IMR-90 (cell line): ENCODE data around the gene GALNT7. TPM values are rescaled to one million over a fixed set of nuclear protein-coding genes. Genes with fewer than 3 reads are reported as not detected.

Source experiments
- ATAC-seq: fragments of 200-7000 bp; cut with Tn5 transposase; 2 replicates; pipeline ENCODE4 v1.9.1; 2020; ENCODE audit warnings: low read depth, mild to moderate bottlenecking, moderate library complexity
- BruUV-seq: library from RNA; stranded (reverse); fragments of 400-500 nt; replicated peaks from 2 replicates; lab custom pipeline; 2021; lab: Mats Ljungman, UMichigan
- CTCF ChIA-PET: fragments of 300-600 bp; formaldehyde crosslinking; extraction: SDS; loops from one replicate; lab custom pipeline; 2021; ENCODE audit warnings: antibody characterized with exemption; lab: Yijun Ruan, JAX
- POLR2A ChIA-PET: fragments of 300-600 bp; sonication (Branson Sonifier 250); formaldehyde crosslinking; loops from one replicate; lab custom pipeline; 2022; ENCODE audit warnings: antibody characterized with exemption; ENCODE audit not compliant: unreplicated experiment; lab: Charles Lee
- DNase-seq: peaks from one replicate; pipeline ENCODE4 v3.0.0; 2013
- H2AFZ ChIP-seq: replicated peaks from 2 replicates; pipeline ENCODE3; 2013; ENCODE audit warnings: low read length, mild to moderate bottlenecking; ENCODE audit not compliant: poor library complexity
- H2AK5ac ChIP-seq: 2 replicates; pipeline ENCODE4 v1.6.1; 2013; ENCODE audit warnings: low read depth, low read length, inconsistent platforms
- H2AK9ac ChIP-seq: replicated peaks from 2 replicates; pipeline ENCODE3; 2013; ENCODE audit warnings: mild to moderate bottlenecking, low read depth, low read length, moderate library complexity; ENCODE audit not compliant: poor library complexity
- H2BK120ac ChIP-seq: 2 replicates; pipeline ENCODE4 v1.6.1; 2013; ENCODE audit warnings: low read depth, low read length, inconsistent platforms
- H2BK15ac ChIP-seq: 3 replicates; pipeline ENCODE4 v1.6.1; 2013; ENCODE audit warnings: low read depth, low read length, inconsistent platforms
- H2BK20ac ChIP-seq: 2 replicates; pipeline ENCODE4 v1.6.1; 2013; ENCODE audit warnings: low read depth, mild to moderate bottlenecking, inconsistent platforms, low read length, moderate library complexity
- H2BK5ac ChIP-seq: 2 replicates; pipeline ENCODE4 v1.6.1; 2013; ENCODE audit warnings: mild to moderate bottlenecking, low read depth, low read length, inconsistent platforms; ENCODE audit not compliant: poor library complexity, severe bottlenecking
- H3K14ac ChIP-seq: replicated peaks from 2 replicates; pipeline ENCODE4 v1.6.1; 2013; ENCODE audit warnings: low read depth, low read length, inconsistent platforms
- H3K18ac ChIP-seq: 2 replicates; pipeline ENCODE4 v1.6.1; 2013; ENCODE audit warnings: low read depth, low read length, control low read depth
- H3K23ac ChIP-seq: 2 replicates; pipeline ENCODE4 v1.6.1; 2013; ENCODE audit warnings: low read depth, low read length, inconsistent platforms
- H3K27ac ChIP-seq: 2 replicates; pipeline ENCODE4 v1.5.1; 2013; ENCODE audit warnings: mild to moderate bottlenecking, control low read depth, low read length; ENCODE audit not compliant: insufficient read depth
- H3K27me3 ChIP-seq: 2 replicates; pipeline ENCODE4 v1.6.1; 2013; ENCODE audit warnings: low read length; ENCODE audit not compliant: control insufficient read depth, insufficient read depth
- H3K36me3 ChIP-seq: 2 replicates; pipeline ENCODE4 v1.6.1; 2013; ENCODE audit warnings: low read length, mixed read lengths; ENCODE audit not compliant: control insufficient read depth, insufficient read depth
- H3K4ac ChIP-seq: 2 replicates; pipeline ENCODE4 v1.6.1; 2013; ENCODE audit warnings: low read depth, low read length, inconsistent platforms
- H3K4me1 ChIP-seq: 2 replicates; pipeline ENCODE4 v1.6.1; 2013; ENCODE audit warnings: low read length, mixed read lengths; ENCODE audit not compliant: control insufficient read depth, insufficient read depth
- H3K4me2 ChIP-seq: 2 replicates; pipeline ENCODE4 v1.6.1; 2013; ENCODE audit warnings: low read depth, mild to moderate bottlenecking, control low read depth, low read length, moderate library complexity
- H3K4me3 ChIP-seq: 2 replicates; pipeline ENCODE4 v1.5.1; 2013; ENCODE audit warnings: low read depth, mild to moderate bottlenecking, control low read depth, low read length, moderate library complexity; ENCODE audit not compliant: insufficient read depth
- H3K56ac ChIP-seq: 2 replicates; pipeline ENCODE4 v1.6.1; 2013; ENCODE audit warnings: low read length, inconsistent platforms; ENCODE audit not compliant: insufficient read depth; ENCODE audit errors: extremely low read depth
- H3K79me1 ChIP-seq, 2 experiments: 2 replicates each; pipeline ENCODE4 v1.6.1; 2013; ENCODE audit warnings: low read length in 2 of 2, inconsistent platforms in 1 of 2, low read depth in 1 of 2
- H3K9ac ChIP-seq: 2 replicates; pipeline ENCODE4 v1.6.1; 2013; ENCODE audit warnings: low read depth, low read length, control low read depth
- H3K9me1 ChIP-seq: 2 replicates; pipeline ENCODE4 v1.6.1; 2013; ENCODE audit warnings: low read length, inconsistent platforms; ENCODE audit not compliant: insufficient read depth
- H3K9me3 ChIP-seq: 2 replicates; pipeline ENCODE4 v1.6.1; 2013; ENCODE audit warnings: low read length; ENCODE audit not compliant: control insufficient read depth, insufficient read depth
- H4K20me1 ChIP-seq: 2 replicates; pipeline ENCODE4 v1.6.1; 2013; ENCODE audit warnings: low read length, inconsistent platforms; ENCODE audit not compliant: insufficient read depth
- H4K5ac ChIP-seq: 2 replicates; pipeline ENCODE4 v1.6.1; 2013; ENCODE audit warnings: mild to moderate bottlenecking, low read depth, low read length, control low read depth
- H4K8ac ChIP-seq, 2 experiments: 2 replicates each; pipeline ENCODE4 v1.6.1; 2013; ENCODE audit warnings: low read depth in 2 of 2, low read length in 2 of 2, control low read depth in 1 of 2, inconsistent platforms in 1 of 2
- H4K91ac ChIP-seq: 2 replicates; pipeline ENCODE4 v1.6.1; 2013; ENCODE audit warnings: low read depth, low read length, inconsistent platforms; ENCODE audit not compliant: insufficient read depth
- BHLHE40 ChIP-seq: fragments of 150-350 bp; IDR thresholded peaks from 2 replicates; pipeline ENCODE4 v1.6.1; 2016; ENCODE audit warnings: mild to moderate bottlenecking, low read depth, low read length
- CEBPB ChIP-seq: IDR thresholded peaks from 2 replicates; pipeline ENCODE4 v1.6.1; 2012; ENCODE audit warnings: low read depth, low read length, improper control_type of control experiment
- CHD1 ChIP-seq: IDR thresholded peaks from 2 replicates; pipeline ENCODE4 v1.6.1; 2012; ENCODE audit warnings: low read depth, low read length, improper control_type of control experiment
- FOS ChIP-seq: fragments of 150-350 bp; IDR thresholded peaks from 2 replicates; pipeline ENCODE4 v1.6.1; 2016; ENCODE audit warnings: low read depth, low read length
- MAFK ChIP-seq: IDR thresholded peaks from 2 replicates; pipeline ENCODE4 v1.6.1; 2012; ENCODE audit warnings: low read depth, low read length, improper control_type of control experiment
- MAZ ChIP-seq: IDR thresholded peaks from 2 replicates; pipeline ENCODE4 v1.6.1; 2012; ENCODE audit warnings: low read depth, mild to moderate bottlenecking, low read length, improper control_type of control experiment, moderate library complexity, borderline replicate concordance
- MXI1 ChIP-seq: IDR thresholded peaks from 2 replicates; pipeline ENCODE4 v1.6.1; 2012; ENCODE audit warnings: low read depth, mild to moderate bottlenecking, low read length, moderate library complexity, borderline replicate concordance
- POLR2A ChIP-seq: IDR thresholded peaks from 2 replicates; pipeline ENCODE4 v1.6.1; 2012; ENCODE audit warnings: mild to moderate bottlenecking, low read depth, low read length
- RFX5 ChIP-seq: IDR thresholded peaks from 2 replicates; pipeline ENCODE4 v1.8.0; 2012; ENCODE audit warnings: low read depth, mild to moderate bottlenecking, low read length, moderate library complexity
- SMC3 ChIP-seq: fragments of 150-350 bp; IDR thresholded peaks from 2 replicates; pipeline ENCODE4 v1.6.1; 2016; ENCODE audit warnings: low read depth, mild to moderate bottlenecking, antibody characterized with exemption, low read length, moderate library complexity
- WGBS, 2 experiments: methylation state at CpG; one replicate each; pipeline versions ENCODE4 v1.1.5 to v1.1.7; 2013; ENCODE audit warnings: missing lambda C conversion rate in 2 of 2; ENCODE audit not compliant: insufficient read length in 1 of 2; ENCODE audit errors: extremely low coverage in 2 of 2; 5-methylcytosine and 5-hydroxymethylcytosine counted together
- dilution Hi-C: fragments of 300-500 bp; cut with HindIII; formaldehyde crosslinking; loops from one replicate; pipeline ENCODE4 v1.14.3; 2018; ENCODE audit warnings: low sequenced_read_pairs; ENCODE audit not compliant: unreplicated experiment
- in situ Hi-C: fragments of 300-500 bp; cut with MboI; formaldehyde crosslinking; loops from 3 replicates; pipeline ENCODE4 v1.14.3; 2019; ENCODE audit warnings: low sequenced_read_pairs, inconsistent platforms, mixed read lengths
- intact Hi-C: fragments of 100-400 bp; cut with micrococcal nuclease; formaldehyde crosslinking; loops from 2 replicates; pipeline ENCODE4 v1.10.0; 2022
- polyA plus RNA-seq, 3 experiments: library from polyadenylated mRNA; depleted of rRNA; stranded (reverse); fragments of >200 nt; gene quantifications; 2 replicates each; pipeline ENCODE4 v1.2.3, GENCODE V29; 2012; ENCODE audit warnings: low replicate concordance in 1 of 3
- total RNA-seq: library from RNA; depleted of rRNA; stranded (reverse); fragments of >200 nt; gene quantifications from 2 replicates; pipeline ENCODE4 v1.2.3, GENCODE V29; 2012
- TF ChIP-seq, protein P1 (sequence below): fragments of 150-350 bp; IDR thresholded peaks from 2 replicates; pipeline ENCODE4 v1.6.1; 2016; ENCODE audit warnings: low read depth, mild to moderate bottlenecking, low read length, moderate library complexity, borderline replicate concordance
- TF ChIP-seq, protein P2 (sequence below): conservative IDR thresholded peaks from 2 replicates; pipeline ENCODE4 v1.5.1; 2012; ENCODE audit warnings: mild to moderate bottlenecking, low read depth, low read length, improper control_type of control experiment
- TF ChIP-seq, protein P3 (sequence below): fragments of 150-350 bp; IDR thresholded peaks from 2 replicates; pipeline ENCODE4 v1.6.1; 2017; ENCODE audit warnings: mild to moderate bottlenecking, antibody characterized with exemption, low read length, low read depth

GALNT7 gene
- total and polyA plus RNA-seq, 2 of the 4 experiments (the other 2 are of a cell fraction), result 19.1 to 31.2 TPM

DNA sequence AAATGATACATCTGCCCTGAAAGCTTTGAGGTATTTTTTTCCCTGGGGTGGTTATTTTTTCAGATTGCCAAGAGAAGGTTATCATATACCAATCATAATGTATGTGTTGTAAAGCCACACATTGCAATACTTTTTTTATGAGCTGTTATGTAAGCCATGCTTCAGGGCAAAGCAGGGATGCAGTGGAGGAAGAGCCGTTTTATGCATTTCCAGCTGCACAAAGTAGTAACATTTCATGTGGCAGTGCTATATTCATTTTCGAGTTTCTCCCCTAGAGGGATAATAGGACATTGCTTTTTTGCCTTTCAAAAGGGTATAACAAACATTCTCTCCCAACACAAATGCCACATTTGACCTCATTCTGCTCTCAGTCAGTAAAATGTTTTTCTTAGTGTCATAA lies 68.5 kb downstream of the GALNT7 start:
- Histone ChIP-seq H3K27ac (no peak overlapping the region), H4K20me1 (no peaks in the 10 kb centered on the region), H3K4me1 (no peaks in the 10 kb centered on the region), H3K36me3 (no peaks in the 10 kb centered on the region), H4K5ac (no peak overlapping the region), H3K18ac (no peak overlapping the region), H2AK9ac (no peak overlapping the region), H3K9me3 (no peaks in the 10 kb centered on the region), H3K79me1 (peaks cover 0 to 2% of the 10 kb centered on the region in 2 experiments; a peak in 1 of 4 replicates), H2BK15ac (no peak overlapping the region), H3K9me1 (peaks cover 2% of the 10 kb centered on the region; the same call in 1 of the 2 replicates), H3K23ac (no peak overlapping the region), H2BK5ac (no peak overlapping the region), H3K56ac (no peak overlapping the region), H4K91ac (no peak overlapping the region), H3K4me3 (no peak overlapping the region), H2BK20ac (no peak overlapping the region), H3K9ac (no peak overlapping the region), H2AK5ac (no peak overlapping the region), H4K8ac (no peak overlapping the region), H2BK120ac (no peak overlapping the region), H2AFZ (no peak overlapping the region), H3K27me3 (no peaks in the 10 kb centered on the region), H3K4me2 (no peak overlapping the region), H3K14ac (no peak overlapping the region), H3K4ac (no peak overlapping the region)
- WGBS, 2 experiments, result no CpG with 5 or more reads among the region's 2 CpGs
- in situ Hi-C loops, result no loop called here
- CTCF ChIA-PET, result interaction anchor here (1.1 kb wide), 1 partner anchor 9 kb away, joined by 3 read pairs; no protein-coding TSS in a partner anchor
- TF ChIP-seq BHLHE40 (no peak), MAFK (no peak), RFX5 (no peak), FOS (no peak), CHD1 (no peak), SMC3 (no peak), POLR2A (no peak), MAZ (no peak), CEBPB (no peak), MXI1 (no peak)
- TF ChIP-seq, protein P1, sequence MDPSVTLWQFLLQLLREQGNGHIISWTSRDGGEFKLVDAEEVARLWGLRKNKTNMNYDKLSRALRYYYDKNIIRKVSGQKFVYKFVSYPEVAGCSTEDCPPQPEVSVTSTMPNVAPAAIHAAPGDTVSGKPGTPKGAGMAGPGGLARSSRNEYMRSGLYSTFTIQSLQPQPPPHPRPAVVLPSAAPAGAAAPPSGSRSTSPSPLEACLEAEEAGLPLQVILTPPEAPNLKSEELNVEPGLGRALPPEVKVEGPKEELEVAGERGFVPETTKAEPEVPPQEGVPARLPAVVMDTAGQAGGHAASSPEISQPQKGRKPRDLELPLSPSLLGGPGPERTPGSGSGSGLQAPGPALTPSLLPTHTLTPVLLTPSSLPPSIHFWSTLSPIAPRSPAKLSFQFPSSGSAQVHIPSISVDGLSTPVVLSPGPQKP, result no peak
- TF ChIP-seq, protein P2, sequence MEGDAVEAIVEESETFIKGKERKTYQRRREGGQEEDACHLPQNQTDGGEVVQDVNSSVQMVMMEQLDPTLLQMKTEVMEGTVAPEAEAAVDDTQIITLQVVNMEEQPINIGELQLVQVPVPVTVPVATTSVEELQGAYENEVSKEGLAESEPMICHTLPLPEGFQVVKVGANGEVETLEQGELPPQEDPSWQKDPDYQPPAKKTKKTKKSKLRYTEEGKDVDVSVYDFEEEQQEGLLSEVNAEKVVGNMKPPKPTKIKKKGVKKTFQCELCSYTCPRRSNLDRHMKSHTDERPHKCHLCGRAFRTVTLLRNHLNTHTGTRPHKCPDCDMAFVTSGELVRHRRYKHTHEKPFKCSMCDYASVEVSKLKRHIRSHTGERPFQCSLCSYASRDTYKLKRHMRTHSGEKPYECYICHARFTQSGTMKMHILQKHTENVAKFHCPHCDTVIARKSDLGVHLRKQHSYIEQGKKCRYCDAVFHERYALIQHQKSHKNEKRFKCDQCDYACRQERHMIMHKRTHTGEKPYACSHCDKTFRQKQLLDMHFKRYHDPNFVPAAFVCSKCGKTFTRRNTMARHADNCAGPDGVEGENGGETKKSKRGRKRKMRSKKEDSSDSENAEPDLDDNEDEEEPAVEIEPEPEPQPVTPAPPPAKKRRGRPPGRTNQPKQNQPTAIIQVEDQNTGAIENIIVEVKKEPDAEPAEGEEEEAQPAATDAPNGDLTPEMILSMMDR, result no peak
- TF ChIP-seq, protein P3, sequence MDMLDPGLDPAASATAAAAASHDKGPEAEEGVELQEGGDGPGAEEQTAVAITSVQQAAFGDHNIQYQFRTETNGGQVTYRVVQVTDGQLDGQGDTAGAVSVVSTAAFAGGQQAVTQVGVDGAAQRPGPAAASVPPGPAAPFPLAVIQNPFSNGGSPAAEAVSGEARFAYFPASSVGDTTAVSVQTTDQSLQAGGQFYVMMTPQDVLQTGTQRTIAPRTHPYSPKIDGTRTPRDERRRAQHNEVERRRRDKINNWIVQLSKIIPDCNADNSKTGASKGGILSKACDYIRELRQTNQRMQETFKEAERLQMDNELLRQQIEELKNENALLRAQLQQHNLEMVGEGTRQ, result no peak
- dilution Hi-C loops, result no loop called here
- POLR2A ChIA-PET, result no interaction called here
- intact Hi-C loops, result no loop called here
- ATAC-seq (0 out of 2 replicates have a peak, but pooled peaks have one; percentile 46), DNase-seq (no peak)
- BruUV-seq, result no TSS peak
